ENCODE data around the gene MRPL49.

Gene MRPL49

DNA sequence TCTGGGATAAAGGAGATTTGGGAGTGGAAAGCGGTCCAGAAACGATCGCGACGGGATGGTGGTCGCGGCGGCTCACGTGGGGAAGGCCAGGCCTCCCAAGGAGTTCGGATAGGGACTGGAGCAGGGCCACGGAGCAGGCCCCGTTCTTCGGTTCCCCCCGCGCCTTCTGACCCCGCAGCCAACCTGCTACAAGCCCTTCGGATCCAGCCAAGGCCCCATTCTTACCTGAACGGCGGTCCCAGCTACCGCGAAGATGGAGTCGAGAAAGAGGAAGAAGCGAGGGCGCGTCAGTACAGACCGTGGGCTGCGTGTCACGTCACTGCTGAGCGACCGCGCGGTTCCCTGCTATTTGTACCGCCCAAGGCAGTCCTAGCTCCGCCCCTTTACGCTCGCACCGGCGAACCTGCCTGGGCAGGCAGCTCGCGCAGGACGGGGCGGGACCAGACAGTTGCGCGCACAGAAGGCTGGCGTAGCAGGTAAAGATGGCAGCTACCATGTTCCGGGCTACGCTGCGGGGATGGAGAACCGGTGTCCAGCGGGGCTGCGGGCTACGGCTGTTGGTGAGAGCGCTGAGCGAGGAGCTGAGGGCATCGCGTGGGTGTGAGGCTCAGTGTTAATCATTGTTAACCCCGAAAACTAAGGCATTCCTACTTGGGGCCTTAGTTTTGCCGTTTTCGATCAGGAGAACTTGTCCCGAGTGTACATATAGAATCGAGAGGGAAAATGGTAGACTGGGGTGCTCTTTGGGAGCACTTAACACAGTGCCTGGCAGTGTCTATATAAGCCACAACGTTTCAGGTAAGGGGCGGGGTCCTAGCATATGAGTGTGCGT is at the start of gene MRPL49, which contains the start of gene FAU:
MRPL49 (plus strand) TSS at position 457 of the 832 bp plus-strand sequence; CDS start at position 483, 26 bp downstream.
FAU (minus strand) TSS at position 270 of the 832 bp plus-strand sequence. CDS start 321 bp downstream, outside the sequence.
- DNase-seq (ENCODE audit: low read depth): peak; percentile 98

DNA sequence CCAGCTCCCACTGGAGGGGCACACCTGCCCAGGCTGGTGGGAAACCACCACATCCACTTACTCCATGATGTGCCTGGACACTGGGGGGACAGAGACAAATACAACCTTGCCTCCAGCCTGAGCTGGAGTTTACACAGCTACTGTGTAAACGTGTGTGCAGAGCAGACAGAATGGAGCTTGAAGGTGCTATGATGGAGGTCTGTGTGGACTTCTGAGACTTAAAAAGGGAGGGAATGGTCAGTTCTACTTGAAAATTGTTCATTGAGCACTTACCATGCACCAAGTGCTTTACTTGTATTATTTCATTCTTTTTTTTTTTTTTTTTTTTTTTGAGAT is 49.5 kb upstream of the MRPL49 start:
- DNase-seq (ENCODE audit: low read depth): no peak

DNA sequence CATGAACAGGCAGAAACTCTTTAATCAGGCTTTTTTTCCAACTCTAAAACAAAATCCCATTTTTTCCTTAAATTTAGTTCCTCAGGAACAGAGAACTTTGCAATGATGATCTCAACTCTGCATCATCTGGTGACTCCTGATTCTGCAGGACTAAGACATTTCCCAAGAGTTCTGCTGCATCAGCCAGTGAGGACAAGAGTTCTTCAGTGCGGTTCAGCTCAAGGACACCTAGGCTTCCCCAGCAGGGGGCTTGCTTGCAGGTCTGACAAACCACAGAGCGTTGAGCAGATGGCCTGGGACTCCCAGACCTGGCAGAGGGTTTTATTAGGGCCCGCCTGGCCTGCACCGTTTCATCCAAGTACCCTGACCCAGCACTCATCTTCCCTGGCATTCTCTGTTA is 44.7 kb upstream of the MRPL49 start:
- no peak for DNase-seq (ENCODE audit: low read depth)

DNA sequence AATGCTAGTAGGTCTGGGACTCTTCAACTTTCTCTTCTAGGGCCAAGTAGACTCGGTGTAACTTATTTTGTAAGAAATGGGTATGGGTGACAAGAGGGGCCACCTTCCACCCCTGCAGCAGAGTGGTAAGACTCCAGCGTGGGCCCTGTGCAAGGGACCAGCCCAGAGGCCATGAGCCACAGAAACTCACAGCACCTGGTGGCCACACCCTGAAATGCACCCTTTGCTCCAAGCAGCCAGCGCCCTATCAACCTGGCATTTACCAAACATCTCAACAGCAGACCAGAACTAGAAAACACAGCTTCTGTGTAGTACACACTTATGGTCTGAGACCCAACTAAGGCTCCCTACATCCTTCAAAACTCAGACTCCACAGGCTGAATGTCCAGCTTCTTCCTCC is 44.0 kb upstream of the MRPL49 start:
- peak; percentile 68 for DNase-seq (ENCODE audit: low read depth)

DNA sequence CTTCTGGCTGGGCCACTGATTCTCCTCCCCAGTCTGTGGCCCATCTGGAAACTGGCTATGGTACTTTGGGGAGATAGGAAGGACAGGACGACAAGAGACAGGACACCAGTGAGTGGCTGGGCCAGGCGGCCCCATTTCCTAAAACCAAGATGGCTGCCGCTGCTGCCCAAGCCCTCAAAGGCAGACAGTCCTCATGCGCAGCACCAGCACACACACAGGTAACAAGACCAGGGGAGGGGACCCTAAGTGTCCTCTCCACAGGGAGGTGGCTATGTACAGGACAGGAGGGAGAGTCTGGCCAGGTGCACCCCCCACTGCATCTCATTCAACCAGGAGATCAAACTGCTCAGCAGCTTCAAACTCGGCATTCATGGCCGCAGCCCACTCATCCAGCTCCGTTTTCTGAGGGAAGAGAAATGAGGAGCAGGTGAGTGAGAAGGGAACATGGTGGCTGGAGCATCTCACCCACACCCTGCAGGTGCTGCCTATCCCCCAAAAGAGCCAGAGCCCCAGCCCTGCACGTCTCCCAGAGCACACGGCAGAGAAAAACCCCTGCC is 43.3 kb upstream of the MRPL49 start:
- DNase-seq (ENCODE audit: low read depth): no peak

DNA sequence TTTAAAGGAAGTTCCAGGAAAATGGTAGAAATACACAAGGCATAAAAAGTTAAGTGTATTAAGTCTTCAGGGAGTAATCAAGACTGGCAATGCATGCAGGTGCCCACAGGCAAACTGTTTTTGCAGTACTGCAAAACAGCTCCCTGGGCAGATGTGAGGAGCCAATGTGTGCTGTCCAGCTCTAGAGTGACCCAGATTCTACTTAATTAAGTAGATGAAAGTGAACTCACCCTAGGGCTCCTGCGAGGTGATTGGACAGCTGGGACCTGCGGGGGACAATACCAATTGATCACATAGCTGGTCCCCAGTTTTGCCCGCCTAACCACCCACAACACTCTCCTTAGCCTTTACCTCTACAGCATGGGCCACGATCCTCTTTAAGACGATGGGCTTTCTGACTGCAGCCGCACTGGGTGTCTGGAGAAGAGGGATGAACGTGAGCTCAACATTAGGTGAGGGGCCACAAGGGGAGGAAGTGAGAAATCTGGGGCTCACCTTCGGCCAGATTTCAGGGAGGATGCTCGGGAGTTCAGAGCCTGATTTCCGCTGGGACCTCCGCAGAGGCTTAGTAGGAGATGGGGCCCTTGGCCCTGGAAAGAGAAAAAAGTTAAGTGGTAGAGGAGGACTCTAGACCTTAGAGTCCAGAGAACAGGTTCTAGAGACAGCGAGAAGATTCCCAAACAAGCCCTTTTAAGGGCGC is 38.8 kb upstream of the MRPL49 start:
- no peak for DNase-seq (ENCODE audit: low read depth)

DNA sequence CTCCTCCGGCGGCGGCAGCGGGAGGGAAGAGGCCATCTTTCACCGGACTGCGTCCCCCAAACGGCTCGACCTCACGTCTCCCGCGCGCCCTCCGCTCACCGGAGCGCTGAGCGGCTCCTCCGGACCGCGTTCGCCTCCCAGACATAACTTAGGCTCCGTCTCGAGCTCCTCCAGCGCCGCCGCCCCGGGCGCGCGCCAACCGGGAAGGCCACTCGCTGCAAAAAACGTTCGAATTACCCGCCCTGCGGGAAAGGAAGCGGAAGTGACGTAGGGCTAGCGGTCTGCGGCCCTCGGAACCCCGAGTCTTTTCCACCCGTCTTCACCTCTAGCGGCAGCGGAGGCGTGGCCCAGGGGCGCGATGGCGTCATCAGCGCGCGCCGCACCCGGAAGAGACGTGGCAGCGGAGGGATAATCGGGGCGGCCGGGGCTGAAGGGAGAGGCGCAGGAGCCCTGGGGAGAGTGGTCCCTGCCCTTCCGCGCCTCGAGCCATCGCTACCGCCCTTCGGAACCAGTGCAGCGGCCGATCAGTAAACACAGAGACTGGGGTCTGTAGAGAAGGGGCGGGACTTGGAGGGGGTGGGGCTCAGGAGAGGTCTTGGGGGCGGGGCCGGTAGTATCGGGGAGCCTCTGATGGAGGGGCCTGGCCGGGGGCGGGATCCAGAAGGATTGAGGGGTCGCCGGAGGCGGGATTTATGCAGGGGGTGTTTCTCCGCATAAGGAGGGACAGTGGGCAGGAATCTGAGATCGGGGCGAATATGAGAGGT is 38.1 kb upstream of the MRPL49 start, which contains the start of the genes CDCA5 and ZFPL1:
CDCA5 (minus strand) TSS at position 207 of the 764 bp plus-strand sequence; CDS start at position 145, 62 bp downstream.
ZFPL1 (plus strand) TSS at position 389 of the 764 bp plus-strand sequence. CDS start 477 bp downstream, outside the sequence.
- peak; percentile 94 for DNase-seq (ENCODE audit: low read depth)

DNA sequence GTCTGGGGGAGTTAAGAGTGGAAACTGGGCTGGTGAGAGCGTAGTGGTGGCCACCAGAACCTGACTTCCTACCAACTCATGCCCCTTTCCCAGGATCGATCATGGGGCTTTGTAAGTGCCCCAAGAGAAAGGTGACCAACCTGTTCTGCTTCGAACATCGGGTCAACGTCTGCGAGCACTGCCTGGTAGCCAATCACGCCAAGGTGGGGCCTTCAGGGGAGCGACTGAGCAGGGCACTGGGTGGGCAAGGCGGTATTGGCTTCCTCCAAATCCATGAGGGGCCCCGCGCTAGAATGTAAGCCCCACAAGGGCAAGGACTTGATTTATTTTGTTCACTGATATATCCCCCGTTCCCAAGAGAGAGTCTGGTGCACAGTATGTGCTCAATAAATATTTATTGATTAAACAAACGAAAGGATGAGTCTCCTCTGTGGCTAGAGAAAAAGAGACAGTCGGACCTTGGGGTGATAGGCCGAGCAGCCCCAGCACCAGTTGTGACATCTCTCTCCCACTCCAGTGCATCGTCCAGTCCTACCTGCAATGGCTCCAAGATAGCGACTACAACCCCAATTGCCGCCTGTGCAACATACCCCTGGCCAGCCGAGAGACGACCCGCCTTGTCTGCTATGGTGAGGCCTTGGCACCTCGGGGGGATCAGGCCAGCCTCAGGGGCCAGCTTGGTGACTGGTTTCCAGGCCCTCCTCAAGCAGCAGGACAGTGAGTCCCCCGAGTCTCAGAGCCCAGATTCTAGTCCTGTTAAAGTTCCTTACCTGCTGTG is 37.3 kb upstream of the MRPL49 start:
- DNase-seq (ENCODE audit: low read depth): no peak

DNA sequence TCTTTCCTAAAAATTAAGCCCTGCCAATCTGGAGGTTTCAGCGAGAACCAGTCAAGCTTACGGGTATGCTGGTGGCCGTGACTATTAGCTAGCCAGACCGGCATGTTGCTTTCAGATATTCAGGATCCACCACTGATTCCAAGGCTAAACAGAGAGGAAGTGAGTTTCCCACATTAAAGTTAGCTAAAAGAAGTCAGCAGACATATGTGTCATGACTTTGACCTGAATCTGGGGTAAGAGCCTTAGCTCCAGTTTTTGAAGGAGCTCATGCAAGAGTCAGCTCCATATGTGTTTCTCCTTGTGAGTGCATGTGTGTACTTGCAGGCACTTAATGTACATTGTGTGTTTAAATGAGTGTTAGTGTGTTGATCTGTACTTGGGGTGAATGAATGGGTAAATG is 36.7 kb upstream of the MRPL49 start:
- no peak for DNase-seq (ENCODE audit: low read depth)

DNA sequence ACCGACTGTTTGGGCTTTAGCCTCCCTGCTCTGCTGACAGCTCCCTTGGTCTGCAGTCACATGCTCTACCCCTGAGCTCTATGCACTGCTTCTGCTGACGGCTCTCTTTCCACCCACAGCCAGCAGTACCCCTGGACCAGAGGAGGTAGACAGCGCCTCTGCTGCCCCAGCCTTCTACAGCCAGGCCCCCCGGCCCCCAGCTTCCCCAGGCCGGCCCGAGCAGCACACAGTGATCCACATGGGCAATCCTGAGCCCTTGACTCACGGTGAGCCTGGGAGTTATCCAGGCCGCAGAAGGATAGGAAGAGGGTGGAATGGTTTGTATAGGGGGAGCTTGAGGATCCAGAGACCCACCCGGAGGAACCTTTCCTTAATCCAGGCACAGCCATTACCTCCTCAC is 35.3 kb upstream of the MRPL49 start:
- DNase-seq (ENCODE audit: low read depth): no peak

DNA sequence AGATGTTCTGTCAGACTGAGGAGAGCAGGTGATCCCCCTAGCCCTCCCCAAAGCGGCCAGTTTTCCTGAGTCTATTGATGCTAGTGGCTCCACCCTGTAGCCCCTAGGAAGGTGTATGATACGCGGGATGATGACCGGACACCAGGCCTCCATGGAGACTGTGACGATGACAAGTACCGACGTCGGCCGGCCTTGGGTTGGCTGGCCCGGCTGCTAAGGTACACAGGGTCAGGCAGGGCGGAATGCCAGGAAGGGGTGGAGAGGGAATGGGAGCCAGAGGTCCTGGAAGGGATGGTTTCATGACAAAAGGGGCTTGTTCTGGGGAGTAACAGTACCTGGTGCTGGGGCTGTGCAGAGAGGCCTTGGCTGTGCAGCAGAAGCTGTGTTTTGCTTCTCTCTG is 34.9 kb upstream of the MRPL49 start:
- no peak for DNase-seq (ENCODE audit: low read depth)

DNA sequence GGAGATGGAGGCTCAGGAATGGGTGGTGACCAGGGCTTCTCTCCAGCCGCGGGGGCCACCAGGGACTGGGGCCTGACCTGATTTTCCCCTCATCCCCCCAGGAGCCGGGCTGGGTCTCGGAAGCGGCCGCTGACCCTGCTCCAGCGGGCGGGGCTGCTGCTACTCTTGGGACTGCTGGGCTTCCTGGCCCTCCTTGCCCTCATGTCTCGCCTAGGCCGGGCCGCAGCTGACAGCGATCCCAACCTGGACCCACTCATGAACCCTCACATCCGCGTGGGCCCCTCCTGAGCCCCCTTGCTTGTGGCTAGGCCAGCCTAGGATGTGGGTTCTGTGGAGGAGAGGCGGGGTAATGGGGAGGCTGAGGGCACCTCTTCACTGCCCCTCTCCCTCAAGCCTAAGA is 34.3 kb upstream of the MRPL49 start:
- DNase-seq (ENCODE audit: low read depth): no peak

DNA sequence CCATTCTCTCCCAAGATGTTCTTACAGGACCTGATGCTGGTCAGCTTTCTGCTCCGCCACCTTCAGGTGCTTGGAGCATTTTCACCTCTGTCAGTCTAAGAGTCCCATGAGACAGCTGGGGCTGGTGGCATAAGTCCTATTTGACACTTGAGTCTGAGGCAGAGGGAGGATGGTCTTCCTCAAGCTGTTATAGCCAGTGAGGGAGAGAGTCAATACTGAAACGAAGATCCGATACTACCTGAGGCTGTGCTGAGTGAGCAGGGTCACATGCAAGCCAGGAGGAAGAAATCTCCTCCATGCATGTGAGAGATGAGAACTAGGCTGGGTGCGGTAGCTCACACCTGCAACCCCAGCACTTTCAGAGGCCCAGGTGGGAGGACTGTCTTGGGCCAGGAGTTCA is 32.5 kb upstream of the MRPL49 start:
- DNase-seq (ENCODE audit: low read depth): no peak

DNA sequence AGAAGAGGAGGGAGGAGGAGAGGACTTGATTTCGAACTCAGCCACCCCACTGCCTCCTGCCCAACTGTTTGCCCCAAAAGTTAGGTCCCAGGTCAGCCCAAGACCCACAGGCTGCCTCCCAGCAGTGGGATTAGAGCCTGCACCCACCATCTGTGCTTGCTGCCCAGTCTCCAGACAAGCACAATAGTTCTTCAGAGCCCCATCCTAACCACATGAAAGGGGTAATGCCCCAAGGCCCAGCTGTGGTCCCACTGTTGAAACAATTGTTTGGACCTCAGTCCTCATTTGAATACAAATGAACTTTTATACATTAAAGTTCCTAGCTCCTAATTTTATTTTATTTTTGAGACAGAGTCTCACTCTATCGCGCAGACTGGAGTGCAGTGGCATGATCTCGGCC is 31.5 kb upstream of the MRPL49 start:
- no peak for DNase-seq (ENCODE audit: low read depth)

DNA sequence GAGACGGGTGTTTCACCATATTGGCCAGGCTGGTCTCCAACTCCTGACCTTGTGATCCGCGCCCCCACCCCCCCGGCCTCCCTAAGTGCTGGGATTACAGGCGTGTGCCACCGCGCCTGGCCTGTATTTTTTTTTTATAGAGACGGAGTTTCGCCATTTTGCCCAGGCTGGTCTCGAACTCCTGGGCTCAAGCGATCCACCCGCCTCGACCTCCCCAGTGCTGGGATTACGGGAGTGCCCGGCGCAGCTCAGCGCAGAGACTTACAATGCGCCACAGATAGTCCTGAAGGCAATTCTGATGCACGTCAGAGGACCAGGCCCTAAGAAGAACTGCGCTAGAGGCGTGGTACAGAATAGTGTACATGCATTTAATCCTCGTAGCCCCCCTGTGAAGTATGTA is 26.7 kb upstream of the MRPL49 start:
- no peak for DNase-seq (ENCODE audit: low read depth)

DNA sequence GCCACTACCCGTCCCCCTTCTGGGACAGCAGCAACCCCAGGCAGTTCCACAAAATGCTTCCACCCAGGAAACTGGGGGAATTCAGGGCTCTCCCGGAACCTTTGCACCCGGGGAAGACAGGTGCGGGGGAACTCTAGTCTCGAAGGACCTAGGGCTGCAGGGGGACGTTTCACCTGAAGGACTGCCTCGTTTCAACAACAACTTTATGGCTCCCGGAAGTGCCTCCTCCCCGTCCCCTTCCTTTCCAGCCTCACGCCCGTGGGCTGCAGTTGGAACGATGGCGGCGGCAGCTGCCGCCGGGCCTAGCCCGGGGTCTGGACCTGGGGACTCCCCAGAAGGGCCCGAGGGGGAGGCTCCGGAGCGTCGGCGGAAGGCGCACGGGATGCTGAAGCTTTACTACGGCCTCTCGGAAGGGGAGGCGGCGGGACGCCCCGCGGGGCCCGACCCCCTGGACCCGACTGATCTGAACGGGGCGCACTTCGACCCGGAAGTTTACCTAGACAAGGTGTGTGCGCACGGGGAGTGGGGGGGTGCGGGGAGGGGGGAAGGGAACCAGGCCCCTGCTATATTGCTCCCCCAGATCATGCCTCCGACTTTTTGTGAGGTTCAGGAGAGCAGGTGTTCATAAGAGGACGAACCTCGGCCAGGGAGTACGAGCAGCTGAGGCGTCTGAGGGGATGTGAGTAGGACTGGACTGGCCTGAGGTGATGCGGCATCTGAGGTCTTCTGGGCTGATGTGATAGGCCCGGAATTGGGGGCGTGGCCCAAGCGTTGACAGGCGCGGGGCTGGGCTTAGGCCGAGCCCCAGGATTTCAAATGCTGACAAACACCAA is 25.9 kb upstream of the MRPL49 start, which contains the start of gene VPS51:
VPS51 (plus strand) TSS at position 241 of the 833 bp plus-strand sequence; CDS start at position 278, 37 bp downstream.
- peak; percentile 70 for DNase-seq (ENCODE audit: low read depth)

DNA sequence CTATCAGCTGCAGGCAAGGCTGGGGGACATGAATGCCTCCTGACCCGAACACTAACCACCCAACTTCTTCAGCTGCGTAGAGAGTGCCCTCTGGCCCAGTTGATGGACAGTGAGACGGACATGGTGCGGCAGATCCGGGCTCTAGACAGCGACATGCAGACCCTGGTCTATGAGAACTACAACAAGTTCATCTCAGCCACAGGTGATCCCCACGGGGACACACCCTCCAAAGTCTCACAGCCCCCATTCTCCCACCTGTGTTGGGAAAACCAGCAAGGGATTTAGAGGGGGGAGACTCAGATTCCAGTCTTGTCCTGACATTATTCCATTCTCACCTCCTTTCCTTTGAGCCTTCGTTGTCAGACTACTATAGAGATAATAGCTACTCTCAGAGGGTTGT is 25.2 kb upstream of the MRPL49 start:
- no peak for DNase-seq (ENCODE audit: low read depth)

DNA sequence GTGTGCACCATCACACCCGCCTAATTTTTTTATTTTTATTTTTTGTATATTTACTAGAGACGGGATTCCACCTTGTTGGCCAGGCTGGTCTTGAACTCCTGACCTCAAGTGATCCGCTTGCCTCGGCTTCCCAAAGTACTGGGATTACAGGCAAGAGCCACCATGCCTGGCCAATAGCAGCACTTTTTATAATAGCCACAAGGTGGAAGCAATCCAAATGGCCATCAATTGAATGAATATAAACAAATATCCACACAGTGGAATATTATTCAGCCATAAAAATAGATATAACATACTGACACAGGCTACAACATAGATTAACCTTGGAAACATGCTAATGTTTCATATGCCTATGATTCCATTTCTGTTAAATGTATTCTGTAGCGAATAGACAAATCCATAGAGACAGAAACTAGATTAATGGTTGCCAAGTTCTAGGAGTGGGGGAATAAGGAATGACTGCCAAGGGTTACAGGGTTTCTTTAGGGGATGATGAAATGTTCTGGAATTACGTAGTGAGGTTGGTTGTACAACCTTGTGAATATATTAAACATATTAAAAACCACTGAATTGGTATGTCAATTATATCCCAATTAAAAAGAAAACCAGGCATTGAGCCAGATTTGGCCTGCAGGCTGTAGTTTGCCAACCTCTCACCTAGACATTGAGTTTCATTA is 21.3 kb upstream of the MRPL49 start:
- no peak for DNase-seq (ENCODE audit: low read depth)
